NB4 (cell line): ENCODE data around the gene TMEM132E.

ENCODE experiments used
- MYC ChIP-seq: IDR thresholded peaks from 2 replicates; pipeline ENCODE4 v1.6.1; 2011; ENCODE audit warnings: low read depth, low read length
- POLR2A ChIP-seq: IDR thresholded peaks from 2 replicates; pipeline ENCODE4 v1.6.1; 2011; ENCODE audit warnings: mild to moderate bottlenecking; ENCODE audit not compliant: insufficient read length; ENCODE audit errors: extremely low read depth
- TF ChIP-seq, protein P1 (sequence below): IDR thresholded peaks from one replicate; pipeline ENCODE4 v1.5.1; 2012; ENCODE audit warnings: low read depth, low read length

DNA sequence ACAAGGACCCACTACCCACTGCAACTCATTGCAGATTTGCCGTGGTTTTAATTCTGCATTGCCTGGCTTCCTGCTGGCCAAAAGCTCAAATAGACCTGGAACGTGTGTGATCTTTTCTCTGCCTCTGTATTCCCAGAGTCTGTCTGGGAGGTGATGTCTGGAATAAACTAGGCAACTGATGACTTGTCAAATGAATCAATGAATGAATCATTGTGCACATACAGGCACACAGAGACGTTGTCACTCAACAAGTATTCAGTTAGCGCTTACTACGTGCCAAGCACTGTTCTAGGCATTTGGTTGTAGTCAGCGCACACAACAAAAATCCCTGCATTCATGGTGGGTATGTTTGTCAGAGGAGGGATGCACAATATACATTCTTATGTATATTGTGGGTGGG is 8.9 kb downstream of the TMEM132E start:
- TF ChIP-seq, protein P1, sequence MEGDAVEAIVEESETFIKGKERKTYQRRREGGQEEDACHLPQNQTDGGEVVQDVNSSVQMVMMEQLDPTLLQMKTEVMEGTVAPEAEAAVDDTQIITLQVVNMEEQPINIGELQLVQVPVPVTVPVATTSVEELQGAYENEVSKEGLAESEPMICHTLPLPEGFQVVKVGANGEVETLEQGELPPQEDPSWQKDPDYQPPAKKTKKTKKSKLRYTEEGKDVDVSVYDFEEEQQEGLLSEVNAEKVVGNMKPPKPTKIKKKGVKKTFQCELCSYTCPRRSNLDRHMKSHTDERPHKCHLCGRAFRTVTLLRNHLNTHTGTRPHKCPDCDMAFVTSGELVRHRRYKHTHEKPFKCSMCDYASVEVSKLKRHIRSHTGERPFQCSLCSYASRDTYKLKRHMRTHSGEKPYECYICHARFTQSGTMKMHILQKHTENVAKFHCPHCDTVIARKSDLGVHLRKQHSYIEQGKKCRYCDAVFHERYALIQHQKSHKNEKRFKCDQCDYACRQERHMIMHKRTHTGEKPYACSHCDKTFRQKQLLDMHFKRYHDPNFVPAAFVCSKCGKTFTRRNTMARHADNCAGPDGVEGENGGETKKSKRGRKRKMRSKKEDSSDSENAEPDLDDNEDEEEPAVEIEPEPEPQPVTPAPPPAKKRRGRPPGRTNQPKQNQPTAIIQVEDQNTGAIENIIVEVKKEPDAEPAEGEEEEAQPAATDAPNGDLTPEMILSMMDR, result no peak
- TF ChIP-seq POLR2A, result no peak
- TF ChIP-seq MYC, result no peak
